Stimulated activated CD8-positive, alpha-beta memory T cell treated with anti-CD3 and anti-CD28 coated beads, Interleukin-4, amount 100 ng/mL, for 1 hour (primary cell): ENCODE measurements around the gene LHFPL3.
"Not testable (repeated sequence)": the region's sequence is repeated elsewhere in the genome, so short reads cannot be mapped to it uniquely, and the experiment has no call there.

Experiments
- DNase-seq, 2 donors: peaks; one replicate each; pipeline ENCODE4 v3.0.0-alpha.2; 2020; ENCODE audit warnings: low read depth in 2 of 2, low spot score in 1 of 2

LHFPL3 gene

GRCh38 chr7:104482362-104483037 is 154.1 kb downstream of the LHFPL3 start:
- DNase-seq: no peak

DNA sequence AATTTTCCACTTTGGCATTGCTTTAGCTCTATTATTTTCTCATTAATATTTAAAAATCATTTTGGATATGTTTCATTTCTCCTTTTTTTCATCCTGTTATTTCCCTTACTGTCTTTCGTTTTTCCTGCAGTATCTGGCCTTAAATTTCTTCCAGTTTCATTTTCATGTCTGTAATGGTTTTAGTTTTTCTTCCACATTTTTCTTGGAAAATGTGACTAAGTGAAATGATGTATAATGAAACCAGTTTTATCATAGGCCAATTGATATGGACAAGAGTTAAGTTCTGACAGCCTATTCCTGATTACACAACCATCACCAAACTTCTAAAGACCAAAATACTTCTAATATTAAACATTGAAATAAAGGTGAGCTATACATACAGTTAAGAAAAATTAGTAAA is 158.5 kb downstream of the LHFPL3 start:
- no peak for DNase-seq

DNA sequence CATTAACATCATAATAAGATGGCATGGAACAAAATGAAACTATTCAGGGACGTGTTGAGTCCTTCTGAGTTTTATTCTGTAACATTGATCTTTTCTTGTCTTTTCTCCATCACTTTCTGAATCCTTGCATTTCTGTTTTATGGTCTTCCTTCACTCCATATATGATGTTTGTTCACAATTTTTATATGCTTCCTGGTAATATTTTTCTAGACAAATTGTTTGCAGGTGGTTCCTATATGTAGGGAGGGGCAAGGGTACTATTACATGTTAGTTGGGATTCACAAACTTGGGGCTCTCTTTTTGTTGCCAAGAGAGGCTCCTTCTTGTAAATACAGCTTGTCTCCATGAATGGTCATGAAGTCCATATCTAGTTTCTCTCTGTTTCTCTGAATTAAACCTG is 159.2 kb downstream of the LHFPL3 start:
- no peak for DNase-seq

GRCh38 chr7:104497379-104497967 is 169.1 kb downstream of the LHFPL3 start:
- DNase-seq: no peak

DNA sequence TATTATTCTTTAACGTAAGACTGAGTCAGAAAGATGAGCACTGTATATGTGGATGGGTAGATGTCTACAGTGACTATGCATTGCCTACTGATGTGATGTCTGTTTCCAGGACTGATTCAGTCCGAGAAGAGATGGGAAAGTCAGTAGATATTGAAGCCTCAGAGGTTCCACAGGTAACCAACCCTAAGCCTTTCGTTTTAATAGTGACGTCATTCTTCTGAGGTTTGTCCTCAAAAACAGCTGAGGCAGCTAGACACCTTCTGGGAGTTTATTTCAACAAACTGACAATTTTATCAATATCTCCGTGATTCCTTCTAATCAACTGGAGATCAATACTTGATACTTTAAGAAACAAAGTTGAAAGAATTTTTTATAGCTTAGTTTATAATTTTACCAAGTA is 171.6 kb downstream of the LHFPL3 start:
- DNase-seq: no peak

- DNase-seq: no peak
Observed at GRCh38 chr7:104509874-104510273, 181.5 kb downstream of the LHFPL3 start.

DNA sequence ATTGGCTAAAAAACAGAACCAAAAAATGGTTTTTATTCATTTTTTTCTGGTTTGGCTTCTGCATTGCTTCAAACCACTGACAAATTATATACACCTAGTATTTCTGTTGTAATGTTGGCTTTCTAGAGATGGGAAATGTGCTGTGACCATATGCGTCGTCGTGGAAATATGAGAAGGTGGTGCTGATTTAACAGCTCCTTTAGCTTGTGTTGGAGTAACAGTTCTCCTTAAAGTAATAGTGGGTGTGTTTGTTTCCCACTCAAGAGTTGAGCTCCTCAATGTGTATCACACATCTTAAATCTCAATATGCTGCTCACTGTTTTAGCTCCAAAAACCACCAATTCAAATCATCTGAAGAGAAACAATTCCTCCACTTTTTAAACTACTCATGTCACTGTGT is 196.4 kb downstream of the LHFPL3 start:
- no peak for DNase-seq

GRCh38 chr7:104528142-104528541 is 199.7 kb downstream of the LHFPL3 start:
- no peak for DNase-seq

GRCh38 chr7:104529567-104529966 is 201.2 kb downstream of the LHFPL3 start:
- no peak for DNase-seq

DNA sequence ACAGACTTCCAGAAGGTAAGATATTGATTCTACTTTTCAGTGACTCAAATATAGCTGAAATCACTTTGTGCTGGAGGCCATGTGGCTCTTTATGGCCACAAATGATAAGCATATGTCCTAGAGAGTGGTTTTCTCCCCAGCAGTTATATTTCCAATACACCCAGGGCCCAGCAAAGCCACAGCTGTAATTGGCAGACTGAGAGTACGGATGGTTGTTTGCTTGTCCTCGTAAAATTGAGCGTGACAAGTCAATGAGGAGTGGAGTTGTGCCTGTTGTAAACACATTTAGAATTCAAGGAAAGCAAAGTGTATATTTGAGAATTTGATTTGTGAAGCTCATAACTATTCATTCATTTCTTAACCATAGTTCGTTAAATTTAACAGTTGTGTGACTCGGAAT is 201.8 kb downstream of the LHFPL3 start:
- no peak for DNase-seq

GRCh38 chr7:104534149-104534548 is 205.7 kb downstream of the LHFPL3 start:
- DNase-seq: no peak

GRCh38 chr7:104535841-104536240 is 207.4 kb downstream of the LHFPL3 start:
- no peak for DNase-seq

DNA sequence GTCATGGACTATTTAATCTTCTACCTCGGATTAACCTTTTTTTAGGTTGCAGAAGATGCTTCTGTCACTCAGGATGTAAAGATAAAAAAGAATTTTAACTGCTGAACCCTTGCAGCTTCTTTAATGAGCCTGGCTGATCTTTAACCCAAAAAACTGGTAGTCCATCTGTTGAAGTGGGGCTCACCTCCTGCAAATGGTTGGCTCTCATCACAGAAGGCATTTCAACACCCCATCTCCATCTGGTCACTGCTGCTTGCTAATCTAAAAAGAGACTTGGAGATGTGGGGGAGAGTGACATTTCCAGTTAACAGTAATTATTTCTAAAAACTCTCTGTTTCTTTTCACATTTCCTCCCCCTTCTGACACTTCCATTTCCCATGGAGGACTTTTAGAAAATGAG is 208.6 kb downstream of the LHFPL3 start:
- DNase-seq: no peak

DNA sequence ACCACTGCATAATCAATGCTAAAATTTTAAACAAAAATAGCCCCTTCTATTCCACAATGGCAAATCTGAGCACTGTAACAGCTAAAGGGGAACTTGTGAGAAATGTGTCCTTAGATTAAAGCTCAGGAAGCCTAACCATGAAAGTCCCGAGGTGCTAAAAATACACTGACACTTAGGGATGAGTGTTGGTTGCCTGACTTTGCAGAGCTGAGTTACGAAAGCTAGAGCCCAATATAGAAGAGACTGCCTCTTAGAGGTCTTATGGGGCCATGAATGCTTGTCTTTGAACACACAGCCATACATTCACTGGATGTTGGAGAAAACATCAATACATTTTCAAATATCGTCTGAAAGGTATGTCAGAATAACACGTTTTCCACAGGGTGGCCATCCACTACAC is 209.7 kb downstream of the LHFPL3 start:
- DNase-seq: no peak

- DNase-seq: no peak
Observed at GRCh38 chr7:104541897-104542296, 213.5 kb downstream of the LHFPL3 start.

- DNase-seq: no peak
Observed at GRCh38 chr7:104548861-104549260, 220.5 kb downstream of the LHFPL3 start.

- DNase-seq: no peak
Observed at GRCh38 chr7:104550362-104550761, 222.0 kb downstream of the LHFPL3 start.

GRCh38 chr7:104551226-104551625 is 222.8 kb downstream of the LHFPL3 start:
- DNase-seq: no peak

GRCh38 chr7:104552102-104552501 is 223.7 kb downstream of the LHFPL3 start:
- no peak for DNase-seq

DNA sequence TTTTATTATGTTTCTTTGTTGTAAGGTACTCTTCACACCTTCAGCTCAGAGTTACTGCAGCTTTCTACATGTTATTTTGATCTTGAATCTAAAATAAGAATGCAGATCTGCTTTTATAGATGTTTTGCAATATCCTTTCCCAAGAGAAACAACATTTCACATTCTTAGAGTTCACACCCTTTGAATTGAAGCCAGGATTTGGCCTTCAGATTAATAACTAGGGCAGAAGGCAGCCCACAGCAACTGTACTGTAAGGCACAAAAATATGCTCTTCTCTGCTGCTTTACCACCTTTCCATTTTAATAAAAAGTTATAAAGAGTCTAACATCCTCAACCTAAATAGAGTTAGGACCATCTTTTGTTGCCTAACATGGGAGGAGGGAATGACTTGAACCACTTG is 224.7 kb downstream of the LHFPL3 start:
- DNase-seq: no peak

GRCh38 chr7:104563350-104563901 is 235.0 kb downstream of the LHFPL3 start:
- DNase-seq: not testable (repeated sequence)

- no peak for DNase-seq
Observed at GRCh38 chr7:104569751-104570150, 241.3 kb downstream of the LHFPL3 start.

- DNase-seq: no peak
Observed at GRCh38 chr7:104572554-104572953, 244.2 kb downstream of the LHFPL3 start.
